ENCODE results near the gene GNG8.

Gene GNG8

DNA sequence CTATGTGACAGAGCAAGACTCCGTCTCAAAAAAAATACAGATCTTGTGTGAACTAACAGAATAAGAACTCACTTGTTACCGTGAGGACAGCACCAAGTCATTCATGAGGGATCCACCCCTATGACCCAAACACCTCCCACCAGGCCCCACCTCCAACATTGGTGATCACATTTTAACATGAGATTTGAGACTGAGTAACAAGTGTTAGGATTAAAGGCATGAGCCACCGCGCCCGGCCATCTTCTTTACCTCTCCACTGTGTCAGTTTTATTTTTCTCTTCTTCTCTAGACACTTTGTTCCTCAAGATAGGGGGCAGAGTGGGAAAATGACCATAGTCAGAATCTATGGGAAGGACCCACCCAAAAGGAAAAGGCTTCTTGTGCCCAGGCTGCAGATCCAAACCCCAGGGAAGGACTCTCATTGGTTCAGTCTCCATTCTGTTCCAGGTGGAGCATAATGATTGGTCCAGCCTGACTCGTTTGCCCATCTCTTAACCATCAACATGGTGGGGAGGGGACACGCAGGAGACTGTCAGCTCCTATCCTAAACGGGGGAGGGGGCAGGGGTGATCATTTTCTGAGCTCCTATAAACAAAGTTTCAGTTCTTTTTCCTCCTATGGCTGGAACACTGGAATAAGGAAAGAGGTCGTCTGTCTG is 36.2 kb downstream of the GNG8 start:
- no peak for TF ChIP-seq GATA1 (IDR thresholded peaks at IDR 0.05; ENCODE audit: low read depth, low read length)
- no peak for TF ChIP-seq POLR2A (IDR thresholded peaks at IDR 0.05; ENCODE audit: low read length)
- DNase-seq = peak; percentile 41 to 45

DNA sequence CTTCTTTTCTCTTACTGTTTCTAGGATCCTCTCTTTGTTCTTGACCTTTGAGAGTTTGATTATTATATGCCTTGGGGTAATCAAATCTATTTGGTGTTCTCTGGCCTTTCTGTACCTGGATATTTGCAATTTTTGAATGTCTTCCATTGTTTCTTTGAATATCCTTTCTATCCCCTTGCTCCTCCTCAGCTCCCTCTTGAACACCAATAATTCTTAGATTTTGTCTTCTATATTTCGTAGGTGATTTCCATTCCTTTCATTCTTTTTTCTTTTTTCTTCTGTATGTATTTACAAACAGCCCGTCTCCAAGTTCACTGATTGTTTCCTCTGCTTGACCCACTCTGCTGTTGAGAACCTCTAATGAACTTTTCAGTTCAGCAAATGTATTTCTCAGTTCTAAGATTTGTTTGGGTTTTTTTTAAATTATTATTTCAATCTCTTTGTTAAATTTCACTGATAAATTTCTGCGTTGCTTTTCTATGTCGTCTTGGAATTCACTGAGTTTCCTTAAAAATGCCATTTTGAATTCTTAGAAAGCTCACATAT is 37.6 kb downstream of the GNG8 start:
- no peak for TF ChIP-seq GATA1 (IDR thresholded peaks at IDR 0.05; ENCODE audit: low read depth, low read length)
- TF ChIP-seq POLR2A (IDR thresholded peaks at IDR 0.05; ENCODE audit: low read length) = no peak
- DNase-seq = no peak

DNA sequence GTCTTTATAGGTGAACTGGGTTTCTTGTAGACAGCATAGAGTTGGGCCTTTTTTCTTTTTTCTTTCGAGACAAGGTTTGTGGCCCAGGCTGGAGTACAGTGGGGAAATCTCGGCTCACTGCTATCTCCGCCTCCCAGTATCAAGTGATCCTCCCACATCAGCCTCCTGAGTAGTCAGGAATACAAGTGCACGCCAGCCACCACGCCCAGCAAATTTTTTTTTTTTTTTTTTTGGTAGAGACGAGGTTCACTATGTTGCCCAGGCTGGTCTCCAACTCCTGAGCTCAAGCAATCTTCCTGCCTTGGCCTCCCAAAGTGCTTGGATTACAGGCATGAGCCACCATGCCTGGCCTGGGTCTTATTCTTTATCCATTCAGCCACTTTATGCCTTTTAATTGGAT is 40.0 kb downstream of the GNG8 start:
- DNase-seq = no peak
- TF ChIP-seq GATA1 (IDR thresholded peaks at IDR 0.05; ENCODE audit: low read depth, low read length) = no peak
- no peak for TF ChIP-seq POLR2A (IDR thresholded peaks at IDR 0.05; ENCODE audit: low read length)

DNA sequence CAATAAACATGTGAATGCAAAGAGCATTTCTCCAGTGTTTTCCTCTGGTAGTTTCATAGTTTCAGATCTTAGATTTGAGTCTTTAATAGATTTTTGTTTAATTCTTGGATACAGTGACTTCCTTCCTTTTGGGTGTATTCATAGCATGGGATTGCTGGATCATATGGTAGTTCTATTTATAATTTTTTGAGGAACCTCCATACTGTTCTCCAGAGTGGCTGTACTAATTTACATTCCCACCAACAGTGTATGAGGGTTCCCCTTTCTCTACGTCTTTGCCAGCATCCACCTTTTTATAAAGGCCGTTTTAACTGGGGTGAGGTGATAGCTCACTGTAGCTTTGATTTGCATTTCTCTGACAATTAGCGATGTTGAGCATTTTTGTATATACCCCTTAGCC is 44.1 kb downstream of the GNG8 start:
- DNase-seq = no peak
- TF ChIP-seq GATA1 (IDR thresholded peaks at IDR 0.05; ENCODE audit: low read depth, low read length) = no peak
- no peak for TF ChIP-seq POLR2A (IDR thresholded peaks at IDR 0.05; ENCODE audit: low read length)

DNA sequence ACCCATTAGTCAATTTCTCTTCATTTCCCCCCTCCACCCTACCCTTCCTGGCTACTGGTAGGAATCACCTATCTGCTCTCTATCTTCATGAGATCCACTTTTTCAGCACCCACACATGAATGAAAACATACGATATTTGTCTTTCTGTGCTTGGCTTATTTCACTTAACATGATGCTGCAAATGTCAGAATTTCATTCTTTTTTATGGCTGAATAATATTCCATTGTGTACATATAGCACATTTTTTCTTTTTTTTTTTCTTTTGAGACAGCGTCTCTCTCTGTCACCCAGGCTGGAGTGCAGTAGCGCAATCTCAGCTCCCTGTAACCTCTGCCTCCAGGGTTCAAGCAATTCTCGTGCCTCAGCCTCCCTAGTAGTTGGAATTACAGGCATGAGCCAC is 44.7 kb downstream of the GNG8 start:
- no peak for DNase-seq
- no peak for TF ChIP-seq POLR2A (IDR thresholded peaks at IDR 0.05; ENCODE audit: low read length)
- TF ChIP-seq GATA1 (IDR thresholded peaks at IDR 0.05; ENCODE audit: low read depth, low read length) = no peak

DNA sequence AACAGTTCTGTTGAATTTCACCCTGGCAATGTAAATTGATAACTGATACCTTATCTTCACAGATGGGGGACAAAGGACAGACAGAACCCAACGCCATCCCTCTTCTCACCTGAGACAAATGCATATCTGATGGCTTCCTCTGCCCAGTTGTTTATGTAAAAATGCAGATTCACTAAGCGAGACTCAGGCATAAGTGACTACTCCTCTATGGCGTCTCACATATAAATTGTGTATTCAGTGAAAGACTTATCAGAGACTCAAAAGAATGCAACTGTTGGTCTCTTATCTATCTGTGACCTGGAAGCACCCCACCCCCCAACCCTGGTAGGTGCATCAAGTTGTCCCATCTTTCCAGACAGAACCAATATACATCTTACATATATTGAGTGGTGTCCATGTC is 48.1 kb downstream of the GNG8 start:
- TF ChIP-seq POLR2A (IDR thresholded peaks at IDR 0.05; ENCODE audit: low read length) (no peak), GATA1 (IDR thresholded peaks at IDR 0.05; ENCODE audit: low read depth, low read length) (no peak)
- DNase-seq = no peak

DNA sequence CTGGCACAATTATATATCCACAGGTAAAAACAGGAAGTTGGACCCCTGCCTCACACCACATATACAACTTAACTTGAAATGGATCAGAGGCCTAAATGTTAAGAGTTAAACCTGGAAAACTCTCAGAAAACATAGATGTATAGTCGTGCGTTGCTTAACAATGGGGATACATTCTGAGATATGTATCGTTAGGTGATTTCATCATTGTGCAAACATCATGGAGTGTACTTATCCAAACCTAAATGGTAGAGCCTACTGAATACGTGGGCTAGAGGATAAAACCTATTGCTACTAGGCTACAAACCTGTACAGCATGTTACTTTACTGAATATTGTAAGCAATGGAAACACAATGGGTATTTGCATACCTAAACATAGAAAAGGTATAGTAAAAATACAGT is 49.7 kb downstream of the GNG8 start:
- TF ChIP-seq POLR2A (IDR thresholded peaks at IDR 0.05; ENCODE audit: low read length) (no peak), GATA1 (IDR thresholded peaks at IDR 0.05; ENCODE audit: low read depth, low read length) (no peak)
- DNase-seq = no peak

DNA sequence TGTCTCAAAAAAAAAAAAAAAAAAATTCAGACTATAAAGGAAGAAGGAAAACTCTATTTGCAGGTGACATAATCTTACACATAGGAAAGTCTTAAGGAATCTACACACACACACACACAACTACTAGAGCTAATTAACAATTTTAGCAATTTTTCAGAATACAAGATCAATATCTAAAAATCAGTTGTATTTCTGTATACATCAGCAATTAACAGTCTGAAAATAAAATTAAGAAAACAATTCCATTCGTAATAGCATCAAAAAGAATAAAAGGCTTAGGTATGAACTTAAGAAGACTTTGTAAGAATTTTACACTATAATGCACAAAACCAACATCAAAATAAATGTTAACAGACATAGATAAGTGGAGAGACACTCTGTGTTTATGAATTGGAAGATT is 50.5 kb downstream of the GNG8 start:
- TF ChIP-seq GATA1 (IDR thresholded peaks at IDR 0.05; ENCODE audit: low read depth, low read length) = no peak
- TF ChIP-seq POLR2A (IDR thresholded peaks at IDR 0.05; ENCODE audit: low read length) = no peak
- DNase-seq = no peak
